GM19193 (cell line): ENCODE measurements around the gene GABRG3.

ENCODE experiments used
- POLR2A ChIP-seq: IDR thresholded peaks from 4 replicates; pipeline ENCODE4 v1.6.1; 2011; ENCODE audit not compliant: insufficient read depth, insufficient read length; ENCODE audit errors: extremely low read depth

Gene GABRG3

GRCh38 chr15:26970712-26971210, at the start of gene GABRG3:
Gene GABRG3, plus strand, starts transcription at chr15:26971181.
- TF ChIP-seq POLR2A, result no peak

GRCh38 chr15:26921433-26921832, 49.5 kb upstream of the GABRG3 start:
- TF ChIP-seq POLR2A, result no peak

GRCh38 chr15:26926081-26926480, 44.9 kb upstream of the GABRG3 start:
- no peak for TF ChIP-seq POLR2A

- TF ChIP-seq POLR2A, result no peak
These were observed 42.9 kb upstream of the GABRG3 start for GRCh38 chr15:26928051-26928450.

GRCh38 chr15:26929588-26929987, 41.4 kb upstream of the GABRG3 start:
- no peak for TF ChIP-seq POLR2A

GRCh38 chr15:26934848-26935247, 36.1 kb upstream of the GABRG3 start:
- TF ChIP-seq POLR2A, result no peak

- TF ChIP-seq POLR2A, result no peak
These were observed 35.7 kb upstream of the GABRG3 start for GRCh38 chr15:26935322-26935721.

- TF ChIP-seq POLR2A, result no peak
These were observed 34.5 kb upstream of the GABRG3 start for GRCh38 chr15:26936502-26936901.

- TF ChIP-seq POLR2A, result no peak
These were observed 33.8 kb upstream of the GABRG3 start for GRCh38 chr15:26937134-26937533.

GRCh38 chr15:26939398-26939797, 31.6 kb upstream of the GABRG3 start:
- TF ChIP-seq POLR2A, result no peak

- no peak for TF ChIP-seq POLR2A
These were observed 29.5 kb upstream of the GABRG3 start for GRCh38 chr15:26941489-26941888.

GRCh38 chr15:26943866-26944265, 27.1 kb upstream of the GABRG3 start:
- no peak for TF ChIP-seq POLR2A

GRCh38 chr15:26945046-26945445, 25.9 kb upstream of the GABRG3 start:
- TF ChIP-seq POLR2A, result no peak

- no peak for TF ChIP-seq POLR2A
These were observed 21.0 kb upstream of the GABRG3 start for GRCh38 chr15:26950001-26950400.

- TF ChIP-seq POLR2A, result no peak
These were observed 16.6 kb upstream of the GABRG3 start for GRCh38 chr15:26954403-26954802.

- no peak for TF ChIP-seq POLR2A
These were observed 3.2 kb upstream of the GABRG3 start for GRCh38 chr15:26967719-26968269.

GRCh38 chr15:26968806-26969205, 2.2 kb upstream of the GABRG3 start:
- TF ChIP-seq POLR2A, result no peak
